GM21786 (cell line): Measurements from ENCODE around the gene PCNX3.

Experiments used
- ATAC-seq: cut with Tn5 transposase; IDR thresholded peaks from one replicate; pipeline ENCODE4 v1.9.1; 2021; ENCODE audit not compliant: unreplicated experiment

The PCNX3 gene

GRCh38 chr11:65618763-65619162, 3.2 kb downstream of the PCNX3 start:
- ATAC-seq: no peak

- ATAC-seq: no peak
Measured at GRCh38 chr11:65619281-65619928, 3.8 kb downstream of the PCNX3 start.

- ATAC-seq: no peak
Measured at GRCh38 chr11:65620666-65621065, 5.1 kb downstream of the PCNX3 start.

GRCh38 chr11:65621460-65621859, 5.9 kb downstream of the PCNX3 start:
- ATAC-seq: no peak

DNA sequence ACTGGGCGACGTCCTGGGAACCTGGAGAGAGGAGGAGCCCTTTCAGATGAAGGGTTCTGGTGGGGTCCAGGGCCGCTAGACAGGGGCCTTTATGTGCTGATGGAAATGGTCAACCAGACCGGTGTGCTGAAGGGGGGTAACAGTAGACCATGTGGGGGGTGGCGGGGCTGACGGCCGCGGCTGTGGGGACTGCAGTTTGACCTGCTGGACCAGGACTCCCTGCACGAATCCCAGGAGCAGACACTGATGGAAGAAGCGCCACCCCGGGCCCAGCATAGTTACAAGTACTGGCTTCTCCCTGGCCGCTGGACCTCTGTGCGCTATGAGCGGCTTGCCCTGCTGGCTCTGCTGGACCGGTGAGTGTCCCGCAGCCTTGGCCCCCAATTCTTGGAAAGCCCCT, 6.4 kb downstream of the PCNX3 start:
- no peak for ATAC-seq

- ATAC-seq: no peak
Measured at GRCh38 chr11:65623177-65623576, 7.6 kb downstream of the PCNX3 start.

- ATAC-seq: no peak
Measured at GRCh38 chr11:65623852-65624616, 8.5 kb downstream of the PCNX3 start.

DNA sequence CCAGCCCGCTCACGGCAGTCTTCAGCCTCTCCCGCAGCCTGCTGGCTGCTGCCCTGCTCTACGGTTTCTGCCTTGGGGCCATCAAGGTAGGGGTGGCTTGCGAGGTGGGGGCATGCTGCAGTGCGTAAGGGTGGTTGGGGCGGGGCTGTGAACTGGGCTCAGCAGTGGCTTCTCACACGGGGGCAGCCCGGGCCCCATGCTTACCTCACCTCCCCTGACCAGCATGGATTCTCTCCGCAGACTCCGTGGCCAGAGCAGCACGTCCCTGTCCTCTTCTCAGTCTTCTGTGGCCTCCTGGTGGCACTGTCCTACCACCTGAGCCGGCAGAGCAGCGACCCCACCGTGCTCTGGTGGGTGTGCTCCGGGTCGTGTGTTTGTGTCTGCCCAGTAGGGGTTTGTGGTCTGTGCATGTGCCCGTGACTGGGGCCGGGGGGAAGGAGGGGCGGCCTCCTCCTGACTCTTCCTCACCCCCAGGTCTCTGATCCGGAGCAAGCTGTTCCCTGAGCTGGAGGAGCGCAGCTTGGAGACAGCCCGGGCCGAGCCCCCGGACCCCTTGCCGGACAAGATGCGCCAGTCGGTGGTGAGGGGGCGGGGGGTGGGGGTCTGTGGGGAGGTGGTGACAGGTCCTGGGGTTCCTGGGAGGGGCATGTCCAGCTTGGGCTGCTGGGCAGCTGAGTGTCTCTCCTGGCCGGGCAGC, 9.5 kb downstream of the PCNX3 start:
- ATAC-seq: no peak

GRCh38 chr11:65625628-65626342, 10.2 kb downstream of the PCNX3 start:
- ATAC-seq: no peak

- no peak for ATAC-seq
Measured at GRCh38 chr11:65627202-65627601, 11.6 kb downstream of the PCNX3 start.

- no peak for ATAC-seq
Measured at GRCh38 chr11:65629579-65629978, 14.0 kb downstream of the PCNX3 start.

- ATAC-seq: no peak
Measured at GRCh38 chr11:65630215-65630614, 14.6 kb downstream of the PCNX3 start.

GRCh38 chr11:65633390-65634108, 18.0 kb downstream of the PCNX3 start:
- ATAC-seq: no peak

- no peak for ATAC-seq
Measured at GRCh38 chr11:65634109-65634436, 18.5 kb downstream of the PCNX3 start.

DNA sequence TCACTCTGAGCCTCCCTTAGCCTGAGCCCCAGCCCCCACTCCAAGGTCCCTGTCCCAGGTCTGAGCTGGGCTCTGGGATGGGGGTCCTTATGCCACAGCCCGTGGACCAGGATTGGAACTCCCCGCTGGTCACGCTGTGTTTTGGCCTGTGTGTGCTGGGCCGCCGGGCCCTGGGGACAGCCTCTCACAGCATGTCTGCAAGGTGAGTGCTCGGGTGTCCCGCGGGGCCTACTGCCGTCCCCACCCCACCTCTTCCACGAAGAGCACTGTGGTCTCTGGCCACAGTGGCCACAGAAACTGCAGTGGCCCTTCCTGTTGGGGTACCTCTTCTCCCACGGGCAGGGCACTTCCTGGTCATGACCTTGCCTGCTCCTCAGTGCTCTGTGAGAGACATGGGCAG, 18.9 kb downstream of the PCNX3 start:
- ATAC-seq: no peak

DNA sequence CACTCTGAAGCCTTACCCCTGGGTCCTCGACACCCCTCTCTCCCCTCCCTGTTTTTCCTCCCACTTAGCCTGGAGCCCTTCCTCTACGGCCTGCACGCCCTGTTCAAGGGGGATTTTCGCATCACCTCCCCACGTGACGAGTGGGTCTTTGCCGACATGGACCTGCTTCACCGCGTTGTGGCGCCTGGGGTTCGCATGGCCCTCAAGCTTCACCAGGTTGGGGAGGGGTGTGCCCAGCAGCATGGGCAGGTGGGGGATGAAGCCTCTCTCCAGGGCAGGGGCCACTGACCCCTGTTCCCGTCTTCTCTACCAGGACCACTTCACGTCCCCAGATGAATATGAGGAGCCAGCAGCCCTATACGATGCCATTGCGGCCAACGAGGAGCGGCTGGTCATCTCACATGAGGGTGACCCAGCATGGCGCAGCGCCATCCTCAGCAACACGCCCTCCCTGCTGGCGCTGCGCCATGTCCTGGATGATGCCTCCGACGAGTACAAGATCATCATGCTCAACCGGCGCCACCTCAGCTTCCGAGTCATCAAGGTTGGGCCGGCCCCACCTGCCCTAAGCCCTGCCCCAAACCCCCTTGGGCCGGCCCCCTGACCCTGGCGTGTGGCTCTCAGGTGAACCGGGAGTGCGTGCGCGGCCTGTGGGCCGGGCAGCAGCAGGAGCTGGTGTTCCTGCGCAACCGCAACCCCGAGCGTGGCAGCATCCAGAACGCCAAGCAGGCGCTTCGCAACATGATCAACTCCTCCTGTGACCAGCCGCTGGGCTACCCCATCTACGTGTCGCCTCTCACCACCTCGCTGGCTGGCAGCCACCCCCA, 19.5 kb downstream of the PCNX3 start:
- ATAC-seq: no peak

GRCh38 chr11:65636108-65637031, 20.8 kb downstream of the PCNX3 start:
- ATAC-seq: no peak

DNA sequence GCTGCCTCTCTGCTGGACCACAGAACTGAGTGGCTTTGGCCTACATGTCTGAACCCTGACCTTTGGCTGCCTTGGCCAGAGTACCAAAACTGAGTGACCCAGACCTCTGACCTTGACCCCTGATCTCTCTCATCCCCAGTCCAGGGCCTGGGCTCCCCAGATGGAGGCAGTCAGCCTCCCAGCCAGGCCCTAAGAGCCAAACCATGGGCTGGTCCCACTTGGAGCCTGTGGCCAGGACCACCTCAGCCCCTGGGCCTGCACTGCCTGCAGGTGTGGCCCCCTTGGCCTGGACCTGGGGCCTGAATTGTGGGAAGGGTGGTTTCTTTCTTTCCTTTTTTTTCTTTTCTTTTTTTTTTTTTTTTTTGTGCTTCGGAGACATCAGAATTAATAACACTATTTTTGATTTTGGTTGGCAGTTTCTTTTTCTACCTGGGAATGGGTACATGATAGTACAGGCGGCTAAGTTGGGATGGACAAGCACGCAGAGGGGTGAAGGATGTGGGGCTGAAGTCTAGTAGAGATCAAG, 21.5 kb downstream of the PCNX3 start:
- no peak for ATAC-seq
